ENCODE data around the gene ALG14.
"Not testable (repeated sequence)": the region's sequence is repeated elsewhere in the genome, so short reads cannot be mapped to it uniquely, and the experiment has no call there.

ALG14 gene

GRCh38 chr1:95095833-95096217, 23.1 kb upstream of the ALG14 start:
- H3K27ac ChIP-seq: peak overlapping the region; percentile 52; the same call in 1 of the 2 replicates
- TF ChIP-seq ZFX (IDR thresholded peaks at IDR 0.05): no peak
- no peak for TF ChIP-seq CTCF (conservative IDR thresholded peaks at IDR 0.05)

- TF ChIP-seq ZFX (IDR thresholded peaks at IDR 0.05): no peak
- no peak for TF ChIP-seq CTCF (conservative IDR thresholded peaks at IDR 0.05)
- no peak overlapping the region; the same call in 1 of the 2 replicates for H3K27ac ChIP-seq
Measured at GRCh38 chr1:95094923-95095322, 22.2 kb upstream of the ALG14 start.

DNA sequence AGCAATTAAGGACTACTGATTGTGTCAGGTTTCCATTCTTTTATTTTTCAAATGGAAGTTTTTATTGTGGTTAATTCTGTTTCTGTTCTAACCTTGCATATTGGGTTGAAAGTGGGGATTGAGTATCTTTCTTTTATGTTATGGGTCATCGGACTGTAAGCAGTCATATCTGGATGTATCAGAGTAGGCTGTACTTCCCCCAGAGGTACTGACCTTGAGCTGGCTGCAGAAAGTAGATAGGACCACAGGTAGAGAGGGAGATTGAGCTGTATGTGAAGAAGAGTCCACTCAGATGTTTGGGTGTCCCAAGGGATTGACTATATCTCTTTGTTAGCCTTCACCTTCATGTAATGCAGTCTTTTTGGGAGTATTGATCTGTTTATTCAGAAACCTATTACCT, 20.5 kb upstream of the ALG14 start:
- TF ChIP-seq CTCF (conservative IDR thresholded peaks at IDR 0.05): no peak
- no peak for TF ChIP-seq ZFX (IDR thresholded peaks at IDR 0.05)
- H3K27ac ChIP-seq: no peak overlapping the region

GRCh38 chr1:95092891-95093290, 20.1 kb upstream of the ALG14 start:
- not testable (repeated sequence) for H3K27ac ChIP-seq

DNA sequence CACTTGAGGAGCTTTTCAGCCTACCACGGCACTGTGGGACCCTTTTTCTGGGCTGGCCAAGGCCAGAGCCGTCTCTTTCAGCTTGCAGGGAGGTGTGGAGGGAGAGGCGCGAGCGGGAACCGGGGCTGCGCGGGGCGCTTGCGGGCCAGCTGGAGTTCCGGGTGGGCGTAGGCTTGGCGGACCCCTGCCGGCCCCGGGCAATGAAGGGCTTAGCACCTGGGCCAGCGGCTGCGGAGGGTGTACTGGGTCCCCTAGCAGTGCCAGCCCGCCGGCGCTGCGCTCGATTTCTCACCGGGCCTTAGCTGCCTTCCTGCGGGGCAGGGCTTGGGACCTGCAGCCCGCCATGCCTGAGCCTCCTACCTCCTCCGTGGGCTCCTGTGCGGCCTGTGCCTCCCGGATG, 18.5 kb upstream of the ALG14 start:
- not testable (repeated sequence) for H3K27ac ChIP-seq

DNA sequence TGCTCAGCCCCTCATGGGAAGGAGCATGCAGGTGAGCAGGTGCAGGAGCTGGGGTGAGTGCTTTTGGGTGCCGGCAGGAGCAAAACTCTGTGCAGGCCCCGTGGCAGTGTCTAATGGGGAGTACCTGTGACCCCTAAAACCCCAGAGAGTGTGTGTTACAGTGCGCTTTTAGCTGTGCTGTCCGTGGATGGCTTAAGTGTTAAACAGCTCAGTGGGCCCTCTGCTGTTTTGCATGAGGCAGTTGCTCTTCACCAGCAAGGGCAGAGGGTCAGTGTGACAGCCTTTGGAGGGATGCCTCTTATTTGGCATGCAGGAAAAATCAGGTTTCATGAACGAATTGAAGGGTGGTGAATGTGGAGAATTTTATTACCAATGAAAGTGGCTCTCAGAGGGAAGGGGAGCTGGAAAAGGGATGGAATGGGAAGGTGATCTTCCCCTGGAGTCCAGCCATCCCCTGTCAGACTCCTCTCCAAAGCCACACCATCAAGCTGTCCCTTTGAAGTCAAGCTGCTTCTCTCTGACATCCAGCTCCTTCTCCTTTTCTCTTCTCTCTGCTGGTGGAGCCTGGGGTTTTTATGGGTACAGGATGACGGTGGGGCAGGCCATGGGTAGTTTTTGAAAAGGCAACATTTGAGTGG, 17.0 kb upstream of the ALG14 start:
- no peak for TF ChIP-seq ZFX (IDR thresholded peaks at IDR 0.05)
- TF ChIP-seq CTCF (conservative IDR thresholded peaks at IDR 0.05): no peak

DNA sequence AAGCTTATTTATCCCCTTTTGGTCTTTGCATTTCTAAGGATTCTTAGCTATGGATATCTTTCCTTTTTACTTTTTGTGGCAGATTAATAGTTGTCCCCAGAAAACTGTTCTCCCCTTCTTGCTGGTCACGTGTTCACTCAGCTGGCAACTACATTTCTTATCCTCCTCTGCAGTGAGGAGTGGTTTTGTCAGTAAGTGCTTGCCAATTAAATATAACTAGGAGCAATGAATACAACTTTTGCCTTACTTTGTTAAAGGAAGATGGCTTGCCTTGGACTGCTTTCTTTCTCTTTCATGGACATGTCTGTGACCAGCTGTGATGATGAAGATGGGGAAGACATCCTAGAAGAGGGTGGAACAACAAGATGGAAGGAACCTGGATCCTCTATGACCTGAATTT, 15.6 kb upstream of the ALG14 start:
- no peak for TF ChIP-seq CTCF (conservative IDR thresholded peaks at IDR 0.05)
- no peak for TF ChIP-seq ZFX (IDR thresholded peaks at IDR 0.05)
- H3K27ac ChIP-seq: no peak overlapping the region

More for the DNA sequence above, 17.0 kb upstream of the ALG14 start:
- H3K27ac ChIP-seq: no peak overlapping the region

GRCh38 chr1:95086949-95087533, 14.3 kb upstream of the ALG14 start:
- no peak for TF ChIP-seq ZFX (IDR thresholded peaks at IDR 0.05)
- TF ChIP-seq CTCF (conservative IDR thresholded peaks at IDR 0.05): no peak
- no peak overlapping the region for H3K27ac ChIP-seq
